Stomach (tissue), 9 donors: ENCODE data around the gene CMIP. TPM values are rescaled to one million over a fixed set of nuclear protein-coding genes. Genes with fewer than 3 reads are reported as not detected.
A peak's percentile ranks its signal among the peaks of the same experiment; 100 is the strongest.

ENCODE experiments used
- DNase-seq, 2 donors: peaks; one replicate each; pipeline versions ENCODE4 v3.0.0 to v3.0.0-alpha.2; 2013 to 2019
- H3K27ac ChIP-seq, 5 donors: fragments of 200-600 bp in 4 of 5; sonication (generic) in 4 of 5; one replicate each; pipeline ENCODE4 v1.5.1; 2013 to 2019; ENCODE audit warnings: mild to moderate bottlenecking in 1 of 5, moderate library complexity in 1 of 5
- H3K27me3 ChIP-seq, 3 donors: fragments of 200-600 bp; sonication (generic); one replicate each; pipeline ENCODE4 v1.5.1; 2017 to 2019; ENCODE audit warnings: mixed run types in 1 of 3
- H3K36me3 ChIP-seq, 4 donors: fragments of 200-600 bp; sonication (generic); 1 replicate in 3 of 4; 2 replicates in 1 of 4; pipeline ENCODE4 v1.5.1; 2016 to 2019
- H3K4me1 ChIP-seq, 4 donors: fragments of 200-600 bp; sonication (generic); one replicate each; pipeline ENCODE4 v1.5.1; 2016 to 2019
- H3K4me3 ChIP-seq, 4 donors: fragments of 200-600 bp; sonication (generic) in 3 of 4; one replicate each; pipeline ENCODE4 v1.5.1; 2016 to 2019; ENCODE audit warnings: mild to moderate bottlenecking in 1 of 4
- H3K9me3 ChIP-seq, 4 donors: fragments of 200-600 bp; sonication (generic); one replicate each; pipeline ENCODE4 v1.5.1; 2016 to 2019
- CTCF ChIP-seq, 7 experiments: fragments of 450-650 bp in 4 of 7; fragments of 200-600 bp in 3 of 7; sonication (generic) in 3 of 7; IDR thresholded peaks; one replicate each; pipeline ENCODE4 v1.5.1; 2016 to 2019; ENCODE audit warnings: antibody characterized with exemption in 7 of 7, control low read depth in 2 of 7, mild to moderate bottlenecking in 1 of 7
- EP300 ChIP-seq: sonication (generic); formaldehyde crosslinking; IDR thresholded peaks from one replicate; pipeline ENCODE4 v1.6.1; 2017; ENCODE audit warnings: antibody characterized with exemption
- POLR2A ChIP-seq, 4 donors: fragments of 450-650 bp; IDR thresholded peaks; one replicate each; pipeline ENCODE4 v1.6.1; 2016; ENCODE audit warnings: antibody characterized with exemption in 4 of 4, control low read depth in 2 of 4, mild to moderate bottlenecking in 1 of 4, moderate library complexity in 1 of 4
- POLR2AphosphoS5 ChIP-seq, 3 donors: sonication (generic); formaldehyde crosslinking; IDR thresholded peaks; one replicate each; pipeline ENCODE4 v1.6.1; 2016; ENCODE audit warnings: antibody characterized with exemption in 3 of 3
- WGBS, 5 donors: extraction: QIAGEN DNeasy Blood & Tissue Kit in 3 of 5; methylation state at CpG; one replicate each; pipeline versions ENCODE4 v1.1.5 to v1.1.7; 2013 to 2018; 5-methylcytosine and 5-hydroxymethylcytosine counted together
- intact Hi-C: fragments of 100-400 bp; cut with DNase I; formaldehyde crosslinking; loops from one replicate; pipeline ENCODE4 v1.15.1; 2023; ENCODE audit warnings: low total_unique reads
- polyA plus RNA-seq, 3 donors: library from polyadenylated mRNA; stranded (reverse); fragments of 200-250 nt; gene quantifications; one replicate each; pipeline ENCODE4 v1.2.3, GENCODE V29; 2013
- total RNA-seq, 5 donors: library from RNA; depleted of rRNA; stranded (reverse); fragments of >200 nt; gene quantifications; one replicate each; pipeline versions ENCODE4 v1.1.0 to v1.2.3, GENCODE V29; 2014 to 2016
- donor health status: healthy with polysubstance abuse.
- donor health status: Bipolar disorder and iron deficiency.
- donor health status: healthy.

CMIP gene
- total and polyA plus RNA-seq, 8 donors = 11.1 to 71.0 (median 31.2) TPM

GRCh38 chr16:81492965-81493754 lies 48.6 kb downstream of the CMIP start:
- Histone ChIP-seq H3K9me3 (no peaks in the 10 kb centered on the region), H3K4me3 (no peak overlapping the region), H3K27me3 (no peaks in the 10 kb centered on the region), H3K36me3 (no peaks in the 10 kb centered on the region), H3K4me1 (peaks cover 55 to 96% (median 81%) of the 10 kb centered on the region in 4 donors), H3K27ac (peak overlapping the region; percentile 23 to 78 (median 65))
- TF ChIP-seq CTCF (IDR thresholded peaks at IDR 0.05) (no peak), POLR2AphosphoS5 (IDR thresholded peaks at IDR 0.05) (no peak), POLR2A (IDR thresholded peaks at IDR 0.05) (no peak), EP300 (no peak)
- intact Hi-C loops = no loop called here
- no peak for DNase-seq
- WGBS, 5 donors = 75 to 83% (median 81%) methylated on average over 26 to 29 of the region's 29 CpGs

GRCh38 chr16:81493755-81494433 lies 49.3 kb downstream of the CMIP start:
- Histone ChIP-seq H3K27ac (peak overlapping the region; percentile 8 to 78 (median 65)), H3K4me1 (peaks cover 55 to 96% (median 82%) of the 10 kb centered on the region in 4 donors), H3K9me3 (no peaks in the 10 kb centered on the region), H3K4me3 (no peak overlapping the region), H3K36me3 (no peaks in the 10 kb centered on the region), H3K27me3 (no peaks in the 10 kb centered on the region)
- peak; percentile 78 to 89 for DNase-seq
- TF ChIP-seq POLR2AphosphoS5 (IDR thresholded peaks at IDR 0.05) (peak in 1 of 3 donors; percentile 72), POLR2A (IDR thresholded peaks at IDR 0.05) (no peak)
- WGBS, 5 donors = 51 to 59% (median 52%) methylated on average over 22 to 23 of the region's 23 CpGs
- intact Hi-C loops = no loop called here

- no peaks in the 10 kb centered on the region for H3K27me3 ChIP-seq
- intact Hi-C loops = no loop called here
- no peak for DNase-seq
- H3K36me3 ChIP-seq = no peaks in the 10 kb centered on the region
- H3K4me1 ChIP-seq = peaks cover 54 to 95% (median 80%) of the 10 kb centered on the region in 4 donors
- H3K9me3 ChIP-seq = no peaks in the 10 kb centered on the region
- WGBS, 5 donors = 79 to 100% (median 91%) methylated on average over 1 to 10 of the region's 10 CpGs
- TF ChIP-seq EP300 = no peak
- TF ChIP-seq CTCF (IDR thresholded peaks at IDR 0.05) = no peak
- TF ChIP-seq POLR2A (IDR thresholded peaks at IDR 0.05) = no peak
- no peak for TF ChIP-seq POLR2AphosphoS5 (IDR thresholded peaks at IDR 0.05)
- no peak overlapping the region for H3K4me3 ChIP-seq
- peak overlapping the region; percentile 8 to 78 (median 65) for H3K27ac ChIP-seq
Measured at GRCh38 chr16:81494434-81494806, 49.8 kb downstream of the CMIP start.

GRCh38 chr16:81494888-81495287 lies 50.3 kb downstream of the CMIP start:
- no peak overlapping the region for H3K4me3 ChIP-seq
- TF ChIP-seq CTCF (IDR thresholded peaks at IDR 0.05) = no peak
- TF ChIP-seq POLR2A (IDR thresholded peaks at IDR 0.05) = no peak
- TF ChIP-seq EP300 = no peak
- no peak for TF ChIP-seq POLR2AphosphoS5 (IDR thresholded peaks at IDR 0.05)
- peak overlapping the region; percentile 28 to 78 (median 65) for H3K27ac ChIP-seq
- 93 to 98% (median 94%) methylated on average over 4 of the region's 4 CpGs for WGBS, 5 donors
- intact Hi-C loops = no loop called here
- H3K27me3 ChIP-seq = no peaks in the 10 kb centered on the region
- H3K4me1 ChIP-seq = peaks cover 49 to 95% (median 78%) of the 10 kb centered on the region in 4 donors
- no peaks in the 10 kb centered on the region for H3K9me3 ChIP-seq
- no peak for DNase-seq
- H3K36me3 ChIP-seq = no peaks in the 10 kb centered on the region
